SU-DHL-6 (cell line): ENCODE results near the gene PRM3.

Source experiments
- H2AFZ ChIP-seq: fragments of 200-600 bp; sonication (generic); 2 replicates; pipeline ENCODE4 v1.6.1; 2014; ENCODE audit warnings: low read depth, mild to moderate bottlenecking, moderate library complexity, mixed read lengths, antibody characterized with exemption, low read length; ENCODE audit not compliant: severe bottlenecking
- H3F3A ChIP-seq: fragments of 200-600 bp; shearing (Covaris generic); 2 replicates; pipeline ENCODE4 v1.6.0; 2016; ENCODE audit warnings: antibody characterized with exemption, mild to moderate bottlenecking; ENCODE audit not compliant: insufficient read depth
- H3K27ac ChIP-seq: fragments of 200-600 bp; sonication (generic); 2 replicates; pipeline ENCODE4 v1.5.1; 2016; ENCODE audit warnings: low read depth, mild to moderate bottlenecking, low read length, moderate library complexity, mixed read lengths
- H3K27me3 ChIP-seq: fragments of 200-600 bp; sonication (generic), shearing (Covaris generic); 2 replicates; pipeline ENCODE4 v1.6.0; 2014; ENCODE audit warnings: mild to moderate bottlenecking, low read length
- H3K36me3 ChIP-seq: fragments of 200-600 bp; sonication (generic); 2 replicates; pipeline ENCODE4 v1.6.1; 2014; ENCODE audit warnings: mild to moderate bottlenecking, low read length, mixed read lengths
- H3K4me2 ChIP-seq: fragments of 300-600, 200-600 bp; shearing (Covaris generic), sonication (generic); 2 replicates; pipeline ENCODE4 v1.6.0; 2014; ENCODE audit warnings: low read length, low read depth, mild to moderate bottlenecking; ENCODE audit not compliant: poor library complexity, severe bottlenecking
- H3K4me3 ChIP-seq: fragments of 200-600 bp; sonication (generic); 2 replicates; pipeline ENCODE4 v1.5.1; 2014; ENCODE audit warnings: antibody characterized with exemption, low read length, mild to moderate bottlenecking, mixed read lengths; ENCODE audit not compliant: insufficient read depth, poor library complexity, severe bottlenecking
- H3K79me2 ChIP-seq: fragments of 200-600 bp; sonication (generic); 2 replicates; pipeline ENCODE4 v1.6.1; 2014; ENCODE audit warnings: mild to moderate bottlenecking, low read length, moderate library complexity; ENCODE audit not compliant: insufficient read depth
- H3K9ac ChIP-seq: fragments of 200-600 bp; sonication (generic); 2 replicates; pipeline ENCODE4 v1.7.0; 2014; ENCODE audit warnings: mild to moderate bottlenecking, low read length
- H3K9me2 ChIP-seq: fragments of 200-600 bp; sonication (generic); replicated peaks from 2 replicates; pipeline ENCODE4 v1.6.1; 2014; ENCODE audit warnings: low read length; ENCODE audit not compliant: insufficient read depth
- H3K9me3 ChIP-seq: fragments of 200-600 bp; sonication (generic); 2 replicates; pipeline ENCODE4 v1.6.1; 2014; ENCODE audit warnings: low read length, mixed read lengths; ENCODE audit not compliant: insufficient read depth
- H4K20me1 ChIP-seq: fragments of 200-600 bp; sonication (generic); 2 replicates; pipeline ENCODE4 v1.6.1; 2014; ENCODE audit warnings: low read depth, mild to moderate bottlenecking, antibody characterized with exemption, low read length, moderate library complexity, mixed read lengths
- CTCF ChIP-seq: fragments of 200-600 bp; sonication (generic); IDR thresholded peaks from one replicate; pipeline ENCODE4 v1.5.1; 2017; ENCODE audit warnings: antibody characterized with exemption, mild to moderate bottlenecking, low read length, moderate library complexity; ENCODE audit not compliant: insufficient read depth, poor library complexity, severe bottlenecking
- EZH2phosphoT487 ChIP-seq: fragments of 200-600 bp; sonication (generic), shearing (Covaris generic); conservative IDR thresholded peaks from 2 replicates; pipeline ENCODE4 v1.6.1; 2018; ENCODE audit warnings: mild to moderate bottlenecking, antibody characterized with exemption, low read length, moderate library complexity, mixed read lengths

Gene PRM3

GRCh38 chr16:11262915-11263314 lies 10.5 kb downstream of the PRM3 start:
- H3K9ac ChIP-seq, result no peak overlapping the region
- TF ChIP-seq CTCF (no peak), EZH2phosphoT487 (no peak)

GRCh38 chr16:11260596-11260966 lies 12.8 kb downstream of the PRM3 start:
- Histone ChIP-seq H3K4me3 (no peak overlapping the region), H3K27me3 (no peaks in the 10 kb centered on the region), H3F3A (no peaks in the 10 kb centered on the region), H3K36me3 (no peaks in the 10 kb centered on the region), H2AFZ (no peak overlapping the region), H3K9me3 (no peaks in the 10 kb centered on the region), H3K9me2 (no peaks in the 10 kb centered on the region), H3K4me2 (no peak overlapping the region), H3K27ac (no peak overlapping the region), H3K79me2 (no peaks in the 10 kb centered on the region), H3K9ac (no peak overlapping the region), H4K20me1 (no peaks in the 10 kb centered on the region)
- TF ChIP-seq EZH2phosphoT487 (no peak), CTCF (no peak)

More at GRCh38 chr16:11262915-11263314, 10.5 kb downstream of the PRM3 start:
- Histone ChIP-seq H3K27me3 (no peaks in the 10 kb centered on the region), H3K9me3 (no peaks in the 10 kb centered on the region), H3K36me3 (no peaks in the 10 kb centered on the region), H3F3A (no peaks in the 10 kb centered on the region), H3K27ac (no peak overlapping the region), H2AFZ (no peak overlapping the region), H4K20me1 (no peaks in the 10 kb centered on the region), H3K9me2 (no peaks in the 10 kb centered on the region), H3K4me3 (no peak overlapping the region), H3K79me2 (no peaks in the 10 kb centered on the region), H3K4me2 (no peak overlapping the region)

GRCh38 chr16:11259655-11260595 lies 13.5 kb downstream of the PRM3 start:
- H3F3A ChIP-seq, result no peaks in the 10 kb centered on the region
- no peaks in the 10 kb centered on the region for H3K27me3 ChIP-seq
- no peaks in the 10 kb centered on the region for H3K9me3 ChIP-seq
- no peak for TF ChIP-seq CTCF
- no peak for TF ChIP-seq EZH2phosphoT487
- H3K9ac ChIP-seq, result no peak overlapping the region
- H2AFZ ChIP-seq, result no peak overlapping the region
- no peaks in the 10 kb centered on the region for H4K20me1 ChIP-seq
- H3K4me3 ChIP-seq, result no peak overlapping the region
- no peaks in the 10 kb centered on the region for H3K79me2 ChIP-seq
- no peak overlapping the region for H3K27ac ChIP-seq
- no peak overlapping the region for H3K4me2 ChIP-seq
- H3K36me3 ChIP-seq, result no peaks in the 10 kb centered on the region
- no peaks in the 10 kb centered on the region for H3K9me2 ChIP-seq
